Trophoblast cell (in vitro differentiated cells and primary cell): ENCODE data around the gene GRID1.

ENCODE experiments used
- DNase-seq, 2 donors: peaks; one replicate each; pipeline ENCODE4 v3.0.0-alpha.2; 2016
- H2AFZ ChIP-seq: 2 replicates; pipeline ENCODE4 v1.6.1; 2013; ENCODE audit warnings: low read length, moderate library complexity, mild to moderate bottlenecking; ENCODE audit not compliant: insufficient read depth, poor library complexity
- H2AK5ac ChIP-seq: 2 replicates; pipeline ENCODE4 v1.6.1; 2013; ENCODE audit warnings: mild to moderate bottlenecking, low read length
- H2BK120ac ChIP-seq: 2 replicates; pipeline ENCODE4 v1.6.1; 2013; ENCODE audit warnings: low read length, mild to moderate bottlenecking, moderate library complexity; ENCODE audit not compliant: insufficient read depth, poor library complexity
- H2BK12ac ChIP-seq: 2 replicates; pipeline ENCODE4 v1.6.1; 2013; ENCODE audit warnings: mild to moderate bottlenecking, low read length, moderate library complexity
- H2BK5ac ChIP-seq: 2 replicates; pipeline ENCODE4 v1.6.1; 2013; ENCODE audit warnings: low read length, low read depth, moderate library complexity, mild to moderate bottlenecking; ENCODE audit not compliant: poor library complexity
- H3K14ac ChIP-seq: 2 replicates; pipeline ENCODE4 v1.6.1; 2013; ENCODE audit warnings: mild to moderate bottlenecking, low read length
- H3K18ac ChIP-seq: 2 replicates; pipeline ENCODE4 v1.6.1; 2013; ENCODE audit warnings: mild to moderate bottlenecking, low read length
- H3K23ac ChIP-seq: 2 replicates; pipeline ENCODE4 v1.6.1; 2013; ENCODE audit warnings: low read length
- H3K27ac ChIP-seq: 2 replicates; pipeline ENCODE4 v1.5.1; 2013; ENCODE audit warnings: low read depth, mild to moderate bottlenecking, inconsistent platforms, low read length, moderate library complexity
- H3K27me3 ChIP-seq: 2 replicates; pipeline ENCODE4 v1.6.1; 2013; ENCODE audit warnings: inconsistent platforms, mild to moderate bottlenecking, low read length, moderate library complexity; ENCODE audit not compliant: insufficient read depth
- H3K36me3 ChIP-seq, 2 experiments: 1 replicate in 1 of 2; 2 replicates in 1 of 2; pipeline ENCODE4 v1.6.1; 2013; ENCODE audit warnings: low read length in 2 of 2, mild to moderate bottlenecking in 2 of 2, moderate library complexity in 1 of 2; ENCODE audit not compliant: insufficient read depth in 2 of 2, control insufficient read depth in 1 of 2
- H3K4ac ChIP-seq: 2 replicates; pipeline ENCODE4 v1.6.1; 2013; ENCODE audit warnings: low read depth, mild to moderate bottlenecking, low read length, moderate library complexity
- H3K4me1 ChIP-seq, 2 experiments: 1 replicate in 1 of 2; 2 replicates in 1 of 2; pipeline ENCODE4 v1.6.1; 2013; ENCODE audit warnings: low read length in 2 of 2, mild to moderate bottlenecking in 2 of 2, moderate library complexity in 1 of 2; ENCODE audit not compliant: insufficient read depth in 2 of 2, control insufficient read depth in 1 of 2
- H3K4me2 ChIP-seq: 2 replicates; pipeline ENCODE4 v1.6.1; 2013; ENCODE audit warnings: inconsistent platforms, mild to moderate bottlenecking, low read length, moderate library complexity
- H3K4me3 ChIP-seq: 2 replicates; pipeline ENCODE4 v1.5.1; 2013; ENCODE audit warnings: mild to moderate bottlenecking, low read depth, low read length, inconsistent platforms
- H3K79me1 ChIP-seq: one replicate; pipeline ENCODE4 v1.6.1; 2013; ENCODE audit warnings: low read length
- H3K79me2 ChIP-seq: 2 replicates; pipeline ENCODE4 v1.6.1; 2013; ENCODE audit warnings: low read length, mild to moderate bottlenecking; ENCODE audit not compliant: control insufficient read depth, insufficient read depth, poor library complexity
- H3K9ac ChIP-seq: 2 replicates; pipeline ENCODE4 v1.6.1; 2013; ENCODE audit warnings: mild to moderate bottlenecking, low read length
- H3K9me3 ChIP-seq: 2 replicates; pipeline ENCODE4 v1.6.1; 2013; ENCODE audit warnings: low read depth, mild to moderate bottlenecking, control low read depth, inconsistent platforms, low read length; ENCODE audit not compliant: insufficient read depth
- H4K12ac ChIP-seq: 2 replicates; pipeline ENCODE4 v1.6.1; 2013; ENCODE audit warnings: low read depth, mild to moderate bottlenecking, low read length, moderate library complexity
- H4K8ac ChIP-seq: 2 replicates; pipeline ENCODE4 v1.6.1; 2013; ENCODE audit warnings: low read depth, mild to moderate bottlenecking, low read length, moderate library complexity
- H4K91ac ChIP-seq: one replicate; pipeline ENCODE4 v1.6.1; 2013; ENCODE audit warnings: low read depth, mild to moderate bottlenecking, low read length, moderate library complexity
- WGBS: extraction: QIAGEN DNeasy Blood & Tissue Kit; methylation state at CpG from one replicate; pipeline ENCODE4 v1.1.7; 2013; ENCODE audit warnings: missing lambda C conversion rate; ENCODE audit not compliant: insufficient read length, insufficient coverage; ENCODE audit errors: extremely low coverage; 5-methylcytosine and 5-hydroxymethylcytosine counted together

GRID1 gene

DNA sequence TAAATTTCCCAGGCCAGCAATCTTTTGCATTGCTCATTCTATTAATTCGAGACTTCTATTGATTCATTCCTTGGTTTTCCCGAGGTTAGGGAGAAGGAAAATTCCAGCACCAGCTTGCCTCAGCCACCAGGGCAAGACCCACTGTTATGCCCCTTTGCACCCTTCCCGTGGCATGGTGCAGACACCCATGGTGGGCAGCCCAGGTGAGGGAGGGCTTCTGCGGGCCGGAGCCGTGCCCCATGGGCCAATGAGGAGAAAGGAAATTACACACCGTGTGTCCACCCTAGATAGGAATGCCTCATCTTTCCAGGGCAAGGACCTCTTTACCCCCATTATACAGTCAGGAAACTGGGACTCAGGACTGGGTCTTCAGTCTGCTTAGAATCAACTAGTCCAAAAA, 4.5 kb upstream of the GRID1 start:
- Histone ChIP-seq H3K4me3 (no peak overlapping the region), H2AK5ac (no peak overlapping the region), H4K12ac (no peak overlapping the region), H3K36me3 (no peaks in the 10 kb centered on the region), H2BK120ac (no peak overlapping the region), H3K23ac (no peak overlapping the region), H2BK5ac (no peak overlapping the region), H2AFZ (no peak overlapping the region), H3K4ac (no peak overlapping the region), H3K79me2 (no peaks in the 10 kb centered on the region), H2BK12ac (no peak overlapping the region), H4K91ac (no peak overlapping the region), H3K9me3 (peaks cover 1% of the 10 kb centered on the region), H3K18ac (no peak overlapping the region), H3K27me3 (peaks cover 41% of the 10 kb centered on the region), H3K4me1 (peaks cover 2 to 5% of the 10 kb centered on the region in 2 experiments), H3K4me2 (no peak overlapping the region), H3K79me1 (no peaks in the 10 kb centered on the region), H3K9ac (no peak overlapping the region), H4K8ac (no peak overlapping the region), H3K27ac (no peak overlapping the region), H3K14ac (no peak overlapping the region)
- no CpG with 5 or more reads among the region's 7 CpGs for WGBS
- DNase-seq: no peak

DNA sequence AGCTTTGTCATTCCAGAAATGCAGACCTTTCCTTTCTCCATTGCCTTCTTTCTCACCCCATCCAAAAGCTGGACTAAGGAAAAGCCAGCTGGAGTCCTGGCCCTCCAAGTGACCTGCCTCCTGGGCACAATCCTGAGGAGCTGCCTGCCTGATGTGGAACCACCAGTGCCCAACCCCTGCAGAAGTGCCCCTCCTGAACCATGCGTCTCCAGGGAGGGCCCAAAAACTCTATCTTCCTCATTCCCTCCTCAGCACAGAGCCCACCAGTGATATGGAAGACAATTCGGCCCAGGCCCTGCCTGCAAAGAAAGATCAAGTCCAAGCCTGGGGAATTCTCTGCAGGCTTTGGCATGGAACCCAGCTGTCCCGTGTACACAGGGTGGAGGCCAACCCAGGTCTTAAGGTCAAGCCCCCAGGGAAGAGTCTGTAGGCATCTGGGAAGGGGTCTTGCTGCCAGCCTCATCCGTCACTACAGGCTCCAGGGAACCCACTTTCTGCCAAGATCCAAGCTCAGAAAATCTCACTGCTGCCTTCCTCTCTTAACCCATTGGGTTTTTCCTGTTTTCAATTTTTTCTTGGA, 3.5 kb upstream of the GRID1 start:
- H3K36me3 ChIP-seq: no peaks in the 10 kb centered on the region
- H2BK12ac ChIP-seq: no peak overlapping the region

DNA sequence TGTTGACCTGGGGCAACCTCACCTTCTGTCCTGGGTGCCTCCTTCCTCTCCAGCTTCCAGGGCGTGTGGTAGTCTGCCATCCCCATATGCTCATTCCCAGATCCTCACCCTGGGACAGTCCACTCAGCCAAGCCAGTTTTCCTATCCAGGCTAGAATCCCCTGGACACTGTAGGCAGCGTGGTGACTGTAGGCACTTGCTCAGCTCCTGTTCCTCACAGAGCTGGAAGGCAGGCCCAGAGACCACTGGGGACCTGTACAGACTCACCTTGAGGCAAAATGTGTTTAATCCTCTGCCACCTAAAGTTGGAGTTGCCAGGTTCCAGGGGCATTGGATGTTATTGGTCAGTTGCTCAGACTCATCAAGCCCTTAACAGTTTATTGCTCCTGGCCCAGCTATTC, 2.4 kb upstream of the GRID1 start:
- H2BK5ac ChIP-seq: no peak overlapping the region
- H4K12ac ChIP-seq: no peak overlapping the region
- H4K91ac ChIP-seq: no peak overlapping the region
- no peak overlapping the region for H4K8ac ChIP-seq
- no peak overlapping the region for H3K4me2 ChIP-seq
- H3K9me3 ChIP-seq: peaks cover 9% of the 10 kb centered on the region
- no peak overlapping the region for H2AK5ac ChIP-seq
- H3K18ac ChIP-seq: no peak overlapping the region
- no peaks in the 10 kb centered on the region for H3K79me2 ChIP-seq
- peaks cover 62% of the 10 kb centered on the region for H3K27me3 ChIP-seq
- H3K4ac ChIP-seq: no peak overlapping the region
- no peak overlapping the region for H2BK12ac ChIP-seq
- no peaks in the 10 kb centered on the region for H3K79me1 ChIP-seq
- peaks cover 3 to 9% of the 10 kb centered on the region in 2 experiments for H3K4me1 ChIP-seq
- H3K9ac ChIP-seq: no peak overlapping the region
- no peak overlapping the region for H2AFZ ChIP-seq
- no peak overlapping the region for H3K23ac ChIP-seq
- no peak for DNase-seq
- H2BK120ac ChIP-seq: no peak overlapping the region
- no peaks in the 10 kb centered on the region for H3K36me3 ChIP-seq
- WGBS: no CpG with 5 or more reads among the region's 2 CpGs
- no peak overlapping the region for H3K27ac ChIP-seq
- no peak overlapping the region for H3K4me3 ChIP-seq
- H3K14ac ChIP-seq: no peak overlapping the region

More for the DNA sequence above, 3.5 kb upstream of the GRID1 start:
- Histone ChIP-seq H2AFZ (no peak overlapping the region), H3K4me3 (no peak overlapping the region), H3K23ac (no peak overlapping the region), H4K12ac (no peak overlapping the region), H2BK5ac (no peak overlapping the region), H3K4ac (no peak overlapping the region), H3K4me1 (peaks cover 3 to 9% of the 10 kb centered on the region in 2 experiments), H2BK120ac (no peak overlapping the region), H3K27me3 (peaks cover 51% of the 10 kb centered on the region), H4K8ac (no peak overlapping the region), H3K79me2 (no peaks in the 10 kb centered on the region), H3K79me1 (no peaks in the 10 kb centered on the region), H3K27ac (no peak overlapping the region), H3K4me2 (no peak overlapping the region), H3K14ac (no peak overlapping the region), H3K9me3 (peaks cover 5% of the 10 kb centered on the region), H3K9ac (no peak overlapping the region), H2AK5ac (no peak overlapping the region), H4K91ac (no peak overlapping the region), H3K18ac (no peak overlapping the region)
- no CpG with 5 or more reads among the region's 4 CpGs for WGBS
- no peak for DNase-seq

GRCh38 chr10:86368046-86368445, 1.5 kb upstream of the GRID1 start:
- Histone ChIP-seq H3K4me2 (no peak overlapping the region), H3K4ac (no peak overlapping the region)
- no CpG with 5 or more reads among the region's 1 CpG for WGBS

More at GRCh38 chr10:86368046-86368445, 1.5 kb upstream of the GRID1 start:
- no peaks in the 10 kb centered on the region for H3K36me3 ChIP-seq
- H3K27ac ChIP-seq: no peak overlapping the region
- H2BK120ac ChIP-seq: no peak overlapping the region
- H3K27me3 ChIP-seq: peaks cover 72% of the 10 kb centered on the region
- no peak overlapping the region for H2AK5ac ChIP-seq
- H2BK12ac ChIP-seq: no peak overlapping the region
- no peaks in the 10 kb centered on the region for H3K79me2 ChIP-seq
- H4K8ac ChIP-seq: no peak overlapping the region
- no peak overlapping the region for H4K91ac ChIP-seq
- H2AFZ ChIP-seq: no peak overlapping the region
- no peak overlapping the region for H3K18ac ChIP-seq
- DNase-seq: no peak
- no peak overlapping the region for H3K23ac ChIP-seq
- H3K4me1 ChIP-seq: peaks cover 3 to 12% of the 10 kb centered on the region in 2 experiments
- peaks cover 11% of the 10 kb centered on the region for H3K9me3 ChIP-seq
- H3K4me3 ChIP-seq: no peak overlapping the region
- no peak overlapping the region for H4K12ac ChIP-seq
- no peak overlapping the region for H3K14ac ChIP-seq
- H2BK5ac ChIP-seq: no peak overlapping the region
- H3K9ac ChIP-seq: no peak overlapping the region
- H3K79me1 ChIP-seq: no peaks in the 10 kb centered on the region
